Fibroblast of lung (primary cell): ENCODE data around the gene SIPA1L3.

ENCODE experiments used
- CTCF ChIP-seq, 2 donors: IDR thresholded peaks in 1 of 2; conservative IDR thresholded peaks in 1 of 2; 1 replicate in 1 of 2; 2 replicates in 1 of 2; pipeline ENCODE4 v1.5.1; 2011 to 2012; ENCODE audit warnings: low read length in 2 of 2, control low read depth in 1 of 2, inconsistent platforms in 1 of 2, low read depth in 1 of 2, mild to moderate bottlenecking in 1 of 2
- EZH2 ChIP-seq: IDR thresholded peaks from 2 replicates; pipeline ENCODE4 v1.5.1; 2012; ENCODE audit warnings: low read length, control low read depth, mild to moderate bottlenecking; ENCODE audit errors: missing control alignments

GRCh38 chr19:38162094-38162493 lies 255.1 kb downstream of the SIPA1L3 start:
- TF ChIP-seq CTCF (conservative IDR thresholded peaks at IDR 0.05 in 1 of 2, IDR thresholded peaks at IDR 0.05 in 1 of 2; ENCODE audit: low read depth in 1 of 2, low read length in 2 of 2): no peak
- TF ChIP-seq EZH2: no peak
